Measurements from ENCODE around the gene POLG2.

POLG2 gene

GRCh38 chr17:64484380-64484779 lies 12.5 kb downstream of the POLG2 start:
- H3K79me2 ChIP-seq (ENCODE audit: control insufficient read depth, low read length) = no peaks in the 10 kb centered on the region
- H3K27ac ChIP-seq (ENCODE audit: low read depth, low read length) = no peak overlapping the region
- no peaks in the 10 kb centered on the region for H3K9me2 ChIP-seq (replicated peaks; ENCODE audit: control insufficient read depth, low read length)
- no peaks in the 10 kb centered on the region for H3K4me1 ChIP-seq (ENCODE audit: control insufficient read depth, low read length)
- no peaks in the 10 kb centered on the region for H3K9me3 ChIP-seq (ENCODE audit: control insufficient read depth, insufficient read depth, low read length)
- no peaks in the 10 kb centered on the region for H3K27me3 ChIP-seq (ENCODE audit: control insufficient read depth, low read length)
- TF ChIP-seq EZH2phosphoT487 (IDR thresholded peaks at IDR 0.05; ENCODE audit: borderline replicate concordance, low read length) = no peak
- TF ChIP-seq CTCF (IDR thresholded peaks at IDR 0.05; ENCODE audit: low read depth, low read length, poor library complexity, severe bottlenecking) = no peak
- no peak overlapping the region for H3K4me2 ChIP-seq (ENCODE audit: low read length)
- H4K20me1 ChIP-seq (ENCODE audit: control insufficient read depth, insufficient read depth, low read depth, low read length) = no peaks in the 10 kb centered on the region
- no peak overlapping the region for H3K4me3 ChIP-seq (ENCODE audit: low read length)
- peaks cover 78% of the 10 kb centered on the region for H3K36me3 ChIP-seq (ENCODE audit: control insufficient read depth, low read length)
- peaks cover 3% of the 10 kb centered on the region; the same call in 1 of the 2 replicates for H3F3A ChIP-seq (ENCODE audit: control insufficient read depth, insufficient read depth)

- no peaks in the 10 kb centered on the region for H3K79me2 ChIP-seq (ENCODE audit: control insufficient read depth, low read length)
- no peak overlapping the region for H3K27ac ChIP-seq (ENCODE audit: low read depth, low read length)
- H3K9me3 ChIP-seq (ENCODE audit: control insufficient read depth, insufficient read depth, low read length) = no peaks in the 10 kb centered on the region
- no peaks in the 10 kb centered on the region for H4K20me1 ChIP-seq (ENCODE audit: control insufficient read depth, insufficient read depth, low read depth, low read length)
- TF ChIP-seq EZH2phosphoT487 (IDR thresholded peaks at IDR 0.05; ENCODE audit: borderline replicate concordance, low read length) (no peak), CTCF (IDR thresholded peaks at IDR 0.05; ENCODE audit: low read depth, low read length, poor library complexity, severe bottlenecking) (no peak)
- no peaks in the 10 kb centered on the region for H3K27me3 ChIP-seq (ENCODE audit: control insufficient read depth, low read length)
- no peak overlapping the region for H3K4me2 ChIP-seq (ENCODE audit: low read length)
- H3F3A ChIP-seq (ENCODE audit: control insufficient read depth, insufficient read depth) = peaks cover 22% of the 10 kb centered on the region
- no peaks in the 10 kb centered on the region for H3K9me2 ChIP-seq (replicated peaks; ENCODE audit: control insufficient read depth, low read length)
- no peak overlapping the region for H3K4me3 ChIP-seq (ENCODE audit: low read length)
- H3K36me3 ChIP-seq (ENCODE audit: control insufficient read depth, low read length) = peaks cover 73% of the 10 kb centered on the region
- no peaks in the 10 kb centered on the region for H3K4me1 ChIP-seq (ENCODE audit: control insufficient read depth, low read length)
Observed at GRCh38 chr17:64480951-64481350, 15.9 kb downstream of the POLG2 start.

- Histone ChIP-seq H3K4me2 (ENCODE audit: low read length) (no peak overlapping the region), H3K4me1 (ENCODE audit: control insufficient read depth, low read length) (peaks cover 16% of the 10 kb centered on the region), H3K4me3 (ENCODE audit: low read length) (no peak overlapping the region), H3K79me2 (ENCODE audit: control insufficient read depth, low read length) (no peaks in the 10 kb centered on the region), H3K9me2 (replicated peaks; ENCODE audit: control insufficient read depth, low read length) (no peaks in the 10 kb centered on the region), H3F3A (ENCODE audit: control insufficient read depth, insufficient read depth) (peaks cover 28% of the 10 kb centered on the region), H3K9me3 (ENCODE audit: control insufficient read depth, insufficient read depth, low read length) (no peaks in the 10 kb centered on the region), H3K36me3 (ENCODE audit: control insufficient read depth, low read length) (peaks cover 64% of the 10 kb centered on the region), H4K20me1 (ENCODE audit: control insufficient read depth, insufficient read depth, low read depth, low read length) (no peaks in the 10 kb centered on the region), H3K27ac (ENCODE audit: low read depth, low read length) (no peak overlapping the region), H3K27me3 (ENCODE audit: control insufficient read depth, low read length) (no peaks in the 10 kb centered on the region)
- no peak for TF ChIP-seq CTCF (IDR thresholded peaks at IDR 0.05; ENCODE audit: low read depth, low read length, poor library complexity, severe bottlenecking)
- no peak for TF ChIP-seq EZH2phosphoT487 (IDR thresholded peaks at IDR 0.05; ENCODE audit: borderline replicate concordance, low read length)
Observed at GRCh38 chr17:64477849-64478248, 19.0 kb downstream of the POLG2 start.

- H3K36me3 ChIP-seq (ENCODE audit: control insufficient read depth, low read length) = peaks cover 65% of the 10 kb centered on the region
- TF ChIP-seq CTCF (IDR thresholded peaks at IDR 0.05; ENCODE audit: low read depth, low read length, poor library complexity, severe bottlenecking) (no peak), EZH2phosphoT487 (IDR thresholded peaks at IDR 0.05; ENCODE audit: borderline replicate concordance, low read length) (no peak)
Observed at GRCh38 chr17:64472564-64472963, 24.3 kb downstream of the POLG2 start.

More at GRCh38 chr17:64472564-64472963, 24.3 kb downstream of the POLG2 start:
- Histone ChIP-seq H3K4me2 (ENCODE audit: low read length) (no peak overlapping the region), H3K9me2 (replicated peaks; ENCODE audit: control insufficient read depth, low read length) (no peaks in the 10 kb centered on the region), H3K27ac (ENCODE audit: low read depth, low read length) (no peak overlapping the region), H4K20me1 (ENCODE audit: control insufficient read depth, insufficient read depth, low read depth, low read length) (no peaks in the 10 kb centered on the region), H3K4me1 (ENCODE audit: control insufficient read depth, low read length) (peaks cover 21% of the 10 kb centered on the region), H3F3A (ENCODE audit: control insufficient read depth, insufficient read depth) (peaks cover 25% of the 10 kb centered on the region), H3K4me3 (ENCODE audit: low read length) (no peak overlapping the region), H3K9me3 (ENCODE audit: control insufficient read depth, insufficient read depth, low read length) (no peaks in the 10 kb centered on the region), H3K27me3 (ENCODE audit: control insufficient read depth, low read length) (no peaks in the 10 kb centered on the region), H3K79me2 (ENCODE audit: control insufficient read depth, low read length) (no peaks in the 10 kb centered on the region)

Data from DOHH2 (cell line).